ENCODE results near the gene HSPA1A. TPM values are rescaled to one million over a fixed set of nuclear protein-coding genes. Genes with fewer than 3 reads are reported as not detected.

The HSPA1A gene
- total RNA-seq, 1 experiment from 2014 or later = 169 TPM

- Histone ChIP-seq H3K36me3 (ENCODE audit: control insufficient read depth, insufficient read depth, low read length) (no peaks in the 10 kb centered on the region), H3K9me3 (ENCODE audit: control insufficient read depth, insufficient read depth, low read depth, low read length) (no peaks in the 10 kb centered on the region), H3K27me3 (ENCODE audit: control insufficient read depth, insufficient read depth, low read length) (no peaks in the 10 kb centered on the region), H3K4me3 (ENCODE audit: low read depth in 2 of 2, low read length in 2 of 2) (no peak overlapping the region), H3K27ac (ENCODE audit: low read length) (no peak overlapping the region), H3K4me1 (ENCODE audit: control insufficient read depth, insufficient read depth, low read length) (peaks cover 15% of the 10 kb centered on the region)
- no peak for TF ChIP-seq REST (IDR thresholded peaks at IDR 0.05; ENCODE audit: insufficient read depth in 1 of 2, low read depth in 2 of 2, low read length in 1 of 2)
- ATAC-seq (no peak), DNase-seq (ENCODE audit: low read depth, low spot score) (no peak)
- no TSS peak for BruUV-seq (replicated peaks)
- intact Hi-C loops (cut with micrococcal nuclease; ENCODE audit: unreplicated experiment) (no loop called here), in situ Hi-C loops (cut with HindIII; ENCODE audit: low pct_unique_long_range_greater_than_20kb, low sequenced_read_pairs) (no loop called here)
- POLR2A ChIA-PET = no interaction called here
- CTCF ChIA-PET = no interaction called here
These were observed 33.9 kb upstream of the HSPA1A start for GRCh38 chr6:31781244-31782125.

- no peaks in the 10 kb centered on the region for H3K9me3 ChIP-seq (ENCODE audit: control insufficient read depth, insufficient read depth, low read depth, low read length)
- TF ChIP-seq REST (IDR thresholded peaks at IDR 0.05; ENCODE audit: insufficient read depth in 1 of 2, low read depth in 2 of 2, low read length in 1 of 2) = no peak
- in situ Hi-C loops (cut with HindIII; ENCODE audit: low pct_unique_long_range_greater_than_20kb, low sequenced_read_pairs) (no loop called here), intact Hi-C loops (cut with micrococcal nuclease; ENCODE audit: unreplicated experiment) (no loop called here)
- peaks cover 7% of the 10 kb centered on the region for H3K4me1 ChIP-seq (ENCODE audit: control insufficient read depth, insufficient read depth, low read length)
- DNase-seq (ENCODE audit: low read depth, low spot score) (no peak), ATAC-seq (no peak)
- POLR2A ChIA-PET = no interaction called here
- CTCF ChIA-PET = no interaction called here
- no TSS peak for BruUV-seq (replicated peaks)
- H3K4me3 ChIP-seq (ENCODE audit: low read depth in 2 of 2, low read length in 2 of 2) = no peak overlapping the region
- H3K27me3 ChIP-seq (ENCODE audit: control insufficient read depth, insufficient read depth, low read length) = no peaks in the 10 kb centered on the region
- no peak overlapping the region for H3K27ac ChIP-seq (ENCODE audit: low read length)
- no peaks in the 10 kb centered on the region for H3K36me3 ChIP-seq (ENCODE audit: control insufficient read depth, insufficient read depth, low read length)
These were observed 33.1 kb upstream of the HSPA1A start for GRCh38 chr6:31782126-31782855.
